MCF 10A (cell line): ENCODE results near the gene ZNF385D. TPM values are rescaled to one million over a fixed set of nuclear protein-coding genes. Genes with fewer than 3 reads are reported as not detected.

Source experiments
- BruUV-seq: library from RNA; stranded (reverse); fragments of 400-500 nt; replicated peaks from 2 replicates; lab custom pipeline; 2021; lab: Mats Ljungman, UMichigan
- CTCF ChIA-PET: fragments of 300-600 bp; sonication (Branson Sonifier 250); formaldehyde crosslinking; extraction: SDS; loops from one replicate; lab custom pipeline; 2021; ENCODE audit warnings: antibody characterized with exemption, inconsistent platforms; lab: Yijun Ruan, JAX
- POLR2A ChIA-PET: fragments of 300-600, 350-650 bp; sonication (Branson Sonifier 250); formaldehyde crosslinking; extraction: SDS; loops from one replicate; lab custom pipeline; 2020; ENCODE audit warnings: antibody characterized with exemption, inconsistent platforms; lab: Yijun Ruan, JAX
- DNase-seq: peaks from one replicate; pipeline ENCODE4 v3.0.0-alpha.2; 2018; ENCODE audit not compliant: unreplicated experiment
- H3K27ac Mint-ChIP-seq: one replicate; pipeline ENCODE4 v1.8.0; 2022; ENCODE audit warnings: mild to moderate bottlenecking, low read depth, mixed read lengths; ENCODE audit not compliant: unreplicated experiment
- H3K27me3 Mint-ChIP-seq: one replicate; pipeline ENCODE4 v1.8.0; 2022; ENCODE audit warnings: mixed read lengths; ENCODE audit not compliant: insufficient read depth, unreplicated experiment
- H3K36me3 Mint-ChIP-seq: one replicate; pipeline ENCODE4 v1.8.0; 2022; ENCODE audit warnings: mild to moderate bottlenecking, moderate library complexity, mixed read lengths; ENCODE audit not compliant: insufficient read depth, unreplicated experiment
- H3K4me1 Mint-ChIP-seq: one replicate; pipeline ENCODE4 v1.8.0; 2022; ENCODE audit warnings: mixed read lengths; ENCODE audit not compliant: insufficient read depth, unreplicated experiment
- H3K4me3 Mint-ChIP-seq: one replicate; pipeline ENCODE4 v1.8.0; 2022; ENCODE audit warnings: mild to moderate bottlenecking, moderate library complexity, mixed read lengths; ENCODE audit not compliant: unreplicated experiment
- H3K9me3 Mint-ChIP-seq: one replicate; pipeline ENCODE4 v1.8.0; 2022; ENCODE audit warnings: mixed read lengths; ENCODE audit not compliant: unreplicated experiment
- CTCF ChIP-seq: fragments of 200-600 bp; IDR thresholded peaks from one replicate; pipeline ENCODE4 v1.8.0; 2022; ENCODE audit warnings: antibody characterized with exemption, mild to moderate bottlenecking; ENCODE audit not compliant: unreplicated experiment
- intact Hi-C: fragments of 100-400 bp; cut with micrococcal nuclease; formaldehyde crosslinking; loops from 2 replicates; pipeline ENCODE4 v1.14.1; 2022
- total RNA-seq: library from RNA; stranded (reverse); gene quantifications from 2 replicates; pipeline ENCODE4 v1.2.3, GENCODE V29; 2022

The ZNF385D gene
- total RNA-seq, 1 experiment from 2014 or later: 1.5 TPM

- POLR2A ChIA-PET: no interaction called here
- intact Hi-C loops: no loop called here
- CTCF ChIA-PET: interaction anchor here (0.7 to 0.8 kb wide), 3 partner anchors 55 to 1420 kb away, joined by 3 to 4 read pairs (median 3); no protein-coding TSS in a partner anchor
- no TSS peak for BruUV-seq
- no peak for TF ChIP-seq CTCF
- no peak overlapping the region for H3K27ac Mint-ChIP-seq
- no peak overlapping the region for H3K4me3 Mint-ChIP-seq
- no peak for DNase-seq
- peaks cover 4% of the 10 kb centered on the region for H3K36me3 Mint-ChIP-seq
- no peaks in the 10 kb centered on the region for H3K4me1 Mint-ChIP-seq
- no peaks in the 10 kb centered on the region for H3K9me3 Mint-ChIP-seq
- no peaks in the 10 kb centered on the region for H3K27me3 Mint-ChIP-seq
Observed at GRCh38 chr3:21795152-21795837, 44.3 kb upstream of the ZNF385D start.

GRCh38 chr3:21794291-21794690 lies 43.3 kb upstream of the ZNF385D start:
- Mint-ChIP-seq H3K9me3 (no peaks in the 10 kb centered on the region), H3K36me3 (peaks cover 7% of the 10 kb centered on the region), H3K27ac (no peak overlapping the region), H3K4me3 (no peak overlapping the region), H3K4me1 (no peaks in the 10 kb centered on the region), H3K27me3 (no peaks in the 10 kb centered on the region)
- no peak for DNase-seq
- POLR2A ChIA-PET: no interaction called here
- no TSS peak for BruUV-seq
- CTCF ChIA-PET: interaction anchor here (1.2 kb wide), 1 partner anchor 8 kb away, joined by 3 read pairs; no protein-coding TSS in a partner anchor
- TF ChIP-seq CTCF: no peak
- intact Hi-C loops: no loop called here

GRCh38 chr3:21792176-21792575 lies 41.2 kb upstream of the ZNF385D start:
- no peaks in the 10 kb centered on the region for H3K27me3 Mint-ChIP-seq
- TF ChIP-seq CTCF: no peak
- POLR2A ChIA-PET: no interaction called here
- H3K36me3 Mint-ChIP-seq: peaks cover 7% of the 10 kb centered on the region
- no peak for DNase-seq
- no peak overlapping the region for H3K4me3 Mint-ChIP-seq
- H3K9me3 Mint-ChIP-seq: peaks cover 4% of the 10 kb centered on the region
- CTCF ChIA-PET: no interaction called here
- intact Hi-C loops: no loop called here
- H3K4me1 Mint-ChIP-seq: no peaks in the 10 kb centered on the region
- BruUV-seq: no TSS peak
- H3K27ac Mint-ChIP-seq: no peak overlapping the region

GRCh38 chr3:21791356-21791755 lies 40.3 kb upstream of the ZNF385D start:
- Mint-ChIP-seq H3K27ac (no peak overlapping the region), H3K27me3 (no peaks in the 10 kb centered on the region), H3K36me3 (peaks cover 7% of the 10 kb centered on the region), H3K9me3 (peaks cover 8% of the 10 kb centered on the region), H3K4me3 (no peak overlapping the region), H3K4me1 (no peaks in the 10 kb centered on the region)
- ChIA-PET CTCF (no interaction called here), POLR2A (interaction anchor here (0.6 to 1.1 kb wide), 2 partner anchors 29 to 84 kb away, joined by 3 to 4 read pairs; no protein-coding TSS in a partner anchor)
- intact Hi-C loops: no loop called here
- TF ChIP-seq CTCF: no peak
- DNase-seq: no peak
- BruUV-seq: no TSS peak
